Right lobe of liver (tissue), 4 donors: ENCODE measurements around the gene ZFP57.

Experiments
- CTCF ChIP-seq, 4 donors: fragments of 200-600 bp in 3 of 4; fragments of 450-650 bp in 1 of 4; IDR thresholded peaks; one replicate each; pipeline versions ENCODE4 v1.5.1 to v1.8.0; 2016 to 2022; ENCODE audit warnings: antibody characterized with exemption in 4 of 4, mild to moderate bottlenecking in 2 of 4
- POLR2A ChIP-seq: fragments of 450-650 bp; IDR thresholded peaks from one replicate; pipeline ENCODE4 v1.6.1; 2017; ENCODE audit warnings: antibody characterized with exemption, mild to moderate bottlenecking
- donor health status: DM: no; HTN: no; CAD: no.
- donor health status: DM: no; HTN: no; CAD: no.
- donor health status: DM: no; HTN: yes; CAD: no.

GRCh38 chr6:29655658-29656057 lies 25.3 kb downstream of the ZFP57 start:
- TF ChIP-seq CTCF (IDR thresholded peaks at IDR 0.05) (no peak), POLR2A (no peak)
